T-cell (primary cell): ENCODE measurements around the gene FCHO1. TPM values are rescaled to one million over a fixed set of nuclear protein-coding genes. Genes with fewer than 3 reads are reported as not detected.

Experiments used
- ATAC-seq, 4 experiments: fragments of 200-7000 bp in 3 of 4; fragments of 150-1000 bp in 1 of 4; cut with Tn5 transposase; replicated peaks in 1 of 4; 1 replicate in 3 of 4; 2 replicates in 1 of 4; pipeline ENCODE4 v1.10.0; 2021; ENCODE audit warnings: moderate library complexity in 3 of 4, mild to moderate bottlenecking in 2 of 4, moderate number of reproducible peaks in 1 of 4
- CTCF ChIA-PET, 2 donors: fragments of 300-600 bp; sonication (Branson Sonifier 250); formaldehyde crosslinking; loops; one replicate each; lab custom pipeline; 2022; ENCODE audit warnings: antibody characterized with exemption in 2 of 2; lab: Charles Lee
- POLR2A ChIA-PET, 2 donors: fragments of 300-600 bp; sonication (Branson Sonifier 250); formaldehyde crosslinking; loops; one replicate each; lab custom pipeline; 2022; ENCODE audit warnings: antibody characterized with exemption in 2 of 2; lab: Charles Lee
- DNase-seq, 35 experiments: peaks; one replicate each; pipeline versions ENCODE4 v3.0.0 to v3.0.0-alpha.2; 2013 to 2023
- H3K27ac ChIP-seq: one replicate; pipeline ENCODE4 v1.5.1; 2013; ENCODE audit warnings: low read length
- H3K27me3 ChIP-seq, 2 experiments: replicated peaks in 1 of 2; 1 replicate in 1 of 2; 2 replicates in 1 of 2; pipeline versions ENCODE4 v1.6.1 to v1.7.0; 2013; ENCODE audit warnings: low read length in 1 of 2, mixed read lengths in 1 of 2; ENCODE audit not compliant: control insufficient read depth in 2 of 2, insufficient read depth in 2 of 2; ENCODE audit errors: extremely low read depth in 1 of 2
- H3K36me3 ChIP-seq, 2 donors: 1 replicate in 1 of 2; 2 replicates in 1 of 2; pipeline versions ENCODE4 v1.6.1 to v1.7.0; 2013; ENCODE audit warnings: low read length in 1 of 2; ENCODE audit not compliant: control insufficient read depth in 2 of 2, insufficient read depth in 1 of 2; ENCODE audit errors: extremely low read depth in 1 of 2
- H3K4me1 ChIP-seq, 2 experiments: 1 replicate in 1 of 2; 2 replicates in 1 of 2; pipeline versions ENCODE4 v1.6.1 to v1.7.0; 2013; ENCODE audit warnings: low read length in 2 of 2, mixed read lengths in 1 of 2; ENCODE audit not compliant: insufficient read depth in 2 of 2, control insufficient read depth in 1 of 2; ENCODE audit errors: extremely low read depth in 1 of 2
- H3K4me3 ChIP-seq, 2 donors: 1 replicate in 1 of 2; 2 replicates in 1 of 2; pipeline versions ENCODE4 v1.5.1 to v1.7.0; 2013; ENCODE audit warnings: mild to moderate bottlenecking in 2 of 2, low read length in 1 of 2, moderate library complexity in 1 of 2; ENCODE audit not compliant: control insufficient read depth in 1 of 2; ENCODE audit errors: extremely low read depth in 1 of 2
- H3K9me3 ChIP-seq: 2 replicates; pipeline ENCODE4 v1.7.0; 2013
- H3K27ac Mint-ChIP-seq, 2 donors: one replicate each; pipeline ENCODE4 v1.8.0; 2020 to 2021; ENCODE audit warnings: mild to moderate bottlenecking in 2 of 2, mixed read lengths in 2 of 2
- H3K27me3 Mint-ChIP-seq, 2 donors: one replicate each; pipeline ENCODE4 v1.8.0; 2021 to 2022; ENCODE audit warnings: mixed read lengths in 2 of 2
- H3K36me3 Mint-ChIP-seq: one replicate; pipeline ENCODE4 v1.8.0; 2021; ENCODE audit warnings: mixed read lengths
- H3K4me1 Mint-ChIP-seq, 3 donors: one replicate each; pipeline ENCODE4 v1.8.0; 2020 to 2022; ENCODE audit warnings: mixed read lengths in 3 of 3, mild to moderate bottlenecking in 1 of 3
- H3K4me3 Mint-ChIP-seq, 3 donors: one replicate each; pipeline ENCODE4 v1.8.0; 2020 to 2022; ENCODE audit warnings: mild to moderate bottlenecking in 3 of 3, mixed read lengths in 3 of 3, moderate library complexity in 3 of 3
- H3K9me3 Mint-ChIP-seq, 3 donors: one replicate each; pipeline ENCODE4 v1.8.0; 2020 to 2022; ENCODE audit warnings: mixed read lengths in 3 of 3
- WGBS: methylation state at CpG from one replicate; pipeline ENCODE4 v1.1.5; 2013; ENCODE audit warnings: missing lambda C conversion rate; ENCODE audit not compliant: insufficient coverage; 5-methylcytosine and 5-hydroxymethylcytosine counted together
- total RNA-seq, 35 experiments: library from RNA in 6 of 35; stranded (reverse) in 6 of 35; fragments of 120-200 nt in 1 of 35; gene quantifications; one replicate each; pipeline versions ENCODE4 v1.2.1 to v1.2.4 and lab custom pipeline; 2013 to 2026

FCHO1 gene
- total RNA-seq, 5 donors from 2014 or later (not counting 1 experiment from before 2014, with no cell fraction given), result 63.0 to 129 (median 118) TPM

DNA sequence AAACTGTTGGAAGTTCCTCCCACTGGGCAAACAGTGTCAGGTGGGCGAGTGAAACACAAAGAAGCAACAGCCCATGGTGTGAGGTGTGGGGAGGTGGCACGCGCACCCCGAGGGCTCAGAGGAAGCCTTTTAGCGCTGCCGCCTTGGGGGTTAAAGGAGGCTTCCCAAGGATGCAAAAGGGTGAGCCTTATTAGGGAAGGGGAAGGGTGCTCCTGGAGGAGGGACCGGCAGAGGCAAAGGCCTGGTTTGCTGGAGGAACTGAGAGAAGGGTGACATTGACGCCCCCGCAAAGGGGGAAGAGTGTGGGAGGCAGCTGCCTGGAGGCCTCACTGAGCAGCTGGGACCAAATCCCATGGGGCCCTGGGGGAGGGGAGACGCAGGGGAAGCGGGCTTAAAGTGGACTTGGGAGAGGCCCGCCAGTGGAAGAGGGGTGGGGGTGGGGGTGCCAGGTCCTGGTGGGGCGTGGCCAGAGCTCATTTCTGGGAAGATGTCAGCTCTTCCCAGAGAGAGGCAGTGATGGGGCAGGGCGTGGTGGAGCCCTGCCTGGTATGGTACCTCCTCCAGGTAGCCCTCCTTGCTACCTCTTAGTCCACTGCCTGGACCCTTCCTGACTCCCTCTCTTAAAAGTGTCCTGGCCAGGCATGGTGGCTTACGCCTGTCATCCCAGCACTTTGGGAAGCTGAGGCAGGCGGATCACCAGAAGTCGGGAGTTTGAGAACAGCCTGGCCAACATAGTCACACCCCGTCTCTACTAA lies 12.0 kb upstream of the FCHO1 start:
- H3K36me3 Mint-ChIP-seq, result peaks cover 8% of the 10 kb centered on the region
- Histone ChIP-seq H3K27ac (no peak overlapping the region), H3K36me3 (peaks cover 10 to 11% of the 10 kb centered on the region in 2 donors), H3K27me3 (no peaks in the 10 kb centered on the region), H3K4me1 (no peaks in the 10 kb centered on the region), H3K4me3 (no peak overlapping the region), H3K9me3 (no peaks in the 10 kb centered on the region)
- ATAC-seq (peak in 1 of 4 experiments; percentile 23), DNase-seq (peak in 1 of 35 experiments; percentile 11)
- no peaks in the 10 kb centered on the region for H3K27me3 Mint-ChIP-seq
- no peak overlapping the region for H3K4me3 Mint-ChIP-seq
- 88% methylated on average over 14 of the region's 18 CpGs for WGBS
- H3K9me3 Mint-ChIP-seq, result no peaks in the 10 kb centered on the region
- POLR2A ChIA-PET, result interaction anchor here in 1 of 2 donors (0.7 kb wide), 1 partner anchor 10 kb away, joined by 8 read pairs; no protein-coding TSS in a partner anchor
- H3K4me1 Mint-ChIP-seq, result peaks cover 0 to 5% (median 0%) of the 10 kb centered on the region in 3 donors
- H3K27ac Mint-ChIP-seq, result no peak overlapping the region
- CTCF ChIA-PET, result no interaction called here

DNA sequence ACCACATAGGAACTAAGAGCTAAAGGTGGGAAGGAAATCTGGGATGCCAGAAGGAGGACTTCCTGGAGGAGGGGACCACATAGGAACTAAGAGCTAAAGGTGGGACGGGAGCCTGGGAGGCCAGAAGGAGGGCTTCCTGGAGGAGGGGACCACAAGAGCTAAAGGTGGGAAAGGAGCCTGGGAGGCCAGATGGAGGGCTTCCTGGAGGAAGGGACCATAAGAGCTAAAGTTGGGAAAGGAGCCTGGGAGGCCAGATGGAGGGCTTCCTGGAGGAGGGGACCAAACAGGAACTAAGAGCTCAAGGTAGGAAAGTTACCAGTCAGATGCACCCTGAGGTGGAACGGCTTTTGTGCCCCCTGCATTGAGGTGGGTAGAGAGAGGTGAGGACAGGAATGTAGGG lies 9.8 kb upstream of the FCHO1 start:
- ChIA-PET CTCF (no interaction called here), POLR2A (interaction anchor here in 1 of 2 donors (0.7 kb wide), 1 partner anchor 9 kb away, joined by 4 read pairs; no protein-coding TSS in a partner anchor)
- H3K27ac ChIP-seq, result no peak overlapping the region
- peaks cover 0 to 7% (median 3%) of the 10 kb centered on the region in 3 donors for H3K4me1 Mint-ChIP-seq
- 74% methylated on average over 2 of the region's 2 CpGs for WGBS
- no peaks in the 10 kb centered on the region for H3K9me3 ChIP-seq
- no peak for DNase-seq
- no peak overlapping the region for H3K4me3 Mint-ChIP-seq
- H3K27me3 ChIP-seq, result no peaks in the 10 kb centered on the region
- no peaks in the 10 kb centered on the region for H3K27me3 Mint-ChIP-seq
- no peak for ATAC-seq
- H3K9me3 Mint-ChIP-seq, result no peaks in the 10 kb centered on the region
- H3K4me1 ChIP-seq, result no peaks in the 10 kb centered on the region
- H3K4me3 ChIP-seq, result no peak overlapping the region
- H3K27ac Mint-ChIP-seq, result no peak overlapping the region
- peaks cover 4% of the 10 kb centered on the region for H3K36me3 Mint-ChIP-seq
- H3K36me3 ChIP-seq, result peaks cover 0 to 4% of the 10 kb centered on the region in 2 donors

DNA sequence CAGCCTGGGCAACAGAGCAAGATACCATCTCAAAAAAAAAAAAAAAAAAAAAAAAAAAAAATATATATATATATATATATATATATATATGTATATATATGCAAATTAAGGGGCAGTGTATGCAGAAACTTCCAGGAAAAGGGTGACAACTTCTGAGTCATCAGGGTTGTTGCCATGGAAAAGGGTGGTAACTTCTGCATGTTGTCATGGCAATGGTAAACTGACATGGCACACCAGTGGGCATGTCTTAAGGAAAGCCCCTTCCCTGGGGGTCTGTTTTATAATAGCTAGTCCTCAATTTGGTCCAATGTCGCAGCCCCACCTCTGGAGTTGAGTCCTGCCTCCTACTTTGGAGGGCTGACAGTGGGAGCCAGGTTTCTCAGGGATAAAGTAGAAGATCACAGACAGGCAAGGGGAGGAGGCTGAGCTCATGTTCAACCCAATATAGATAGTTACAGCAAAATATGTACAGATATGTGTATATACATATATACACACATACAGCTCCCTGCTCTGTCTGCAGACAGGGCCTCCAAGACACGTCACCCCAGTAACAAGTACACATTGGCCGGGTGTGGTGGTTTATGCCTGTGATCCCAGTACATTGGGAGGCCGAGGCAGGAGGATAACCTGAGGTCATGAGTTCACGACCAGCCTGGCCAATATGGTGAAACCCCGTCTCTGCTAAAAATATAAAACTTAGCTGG lies 7.2 kb upstream of the FCHO1 start:
- Histone ChIP-seq H3K4me3 (no peak overlapping the region), H3K9me3 (no peaks in the 10 kb centered on the region), H3K27me3 (no peaks in the 10 kb centered on the region), H3K27ac (no peak overlapping the region), H3K36me3 (no peaks in the 10 kb centered on the region), H3K4me1 (peaks cover 8 to 22% of the 10 kb centered on the region in 2 experiments)
- Mint-ChIP-seq H3K27ac (no peak overlapping the region), H3K9me3 (no peaks in the 10 kb centered on the region), H3K36me3 (peaks cover 4% of the 10 kb centered on the region), H3K27me3 (no peaks in the 10 kb centered on the region), H3K4me1 (peaks cover 10 to 21% (median 20%) of the 10 kb centered on the region in 3 donors), H3K4me3 (no peak overlapping the region)
- ATAC-seq, result no peak
- peak in 1 of 35 experiments; percentile 37 for DNase-seq
- ChIA-PET CTCF (interaction anchor here in 1 of 2 donors (0.5 to 0.6 kb wide), 2 partner anchors 33 to 67 kb away, joined by 3 read pairs; no protein-coding TSS in a partner anchor), POLR2A (interaction anchor here in 1 of 2 donors (0.6 kb wide), 1 partner anchor 489 kb away, joined by 7 read pairs; no protein-coding TSS in a partner anchor)
- 90% methylated on average over 5 of the region's 6 CpGs for WGBS

- H3K27me3 Mint-ChIP-seq, result no peaks in the 10 kb centered on the region
- peak; percentile 90 to 94 (median 91) for ATAC-seq
- Histone ChIP-seq H3K36me3 (no peaks in the 10 kb centered on the region), H3K27me3 (no peaks in the 10 kb centered on the region), H3K4me3 (peak overlapping the region; percentile 38 to 54), H3K27ac (peak overlapping the region; percentile 65), H3K4me1 (peaks cover 19 to 55% of the 10 kb centered on the region in 2 experiments), H3K9me3 (no peaks in the 10 kb centered on the region)
- H3K9me3 Mint-ChIP-seq, result no peaks in the 10 kb centered on the region
- H3K27ac Mint-ChIP-seq, result peak overlapping the region in 1 of 2 donors; percentile 78
- DNase-seq, result peak; percentile 86 to 97 (median 93)
- ChIA-PET CTCF (interaction anchor here (0.6 to 1.0 kb wide), 3 partner anchors 32 to 1321 kb away, joined by 4 to 8 read pairs (median 4); partner anchors contain the start of gene RPL18A (in 1 of the 2)), POLR2A (interaction anchor here in 1 of 2 donors (0.6 kb wide), 1 partner anchor 1453 kb away, joined by 4 read pairs; no protein-coding TSS in a partner anchor)
- 6% methylated on average over 63 of the region's 75 CpGs for WGBS
- H3K4me3 Mint-ChIP-seq, result peak overlapping the region; percentile 92 to 97 (median 94)
- no peaks in the 10 kb centered on the region for H3K36me3 Mint-ChIP-seq
- H3K4me1 Mint-ChIP-seq, result peaks cover 37 to 48% (median 43%) of the 10 kb centered on the region in 3 donors
Observed at GRCh38 chr19:17747205-17748098, 3.8 kb upstream of the FCHO1 start.

DNA sequence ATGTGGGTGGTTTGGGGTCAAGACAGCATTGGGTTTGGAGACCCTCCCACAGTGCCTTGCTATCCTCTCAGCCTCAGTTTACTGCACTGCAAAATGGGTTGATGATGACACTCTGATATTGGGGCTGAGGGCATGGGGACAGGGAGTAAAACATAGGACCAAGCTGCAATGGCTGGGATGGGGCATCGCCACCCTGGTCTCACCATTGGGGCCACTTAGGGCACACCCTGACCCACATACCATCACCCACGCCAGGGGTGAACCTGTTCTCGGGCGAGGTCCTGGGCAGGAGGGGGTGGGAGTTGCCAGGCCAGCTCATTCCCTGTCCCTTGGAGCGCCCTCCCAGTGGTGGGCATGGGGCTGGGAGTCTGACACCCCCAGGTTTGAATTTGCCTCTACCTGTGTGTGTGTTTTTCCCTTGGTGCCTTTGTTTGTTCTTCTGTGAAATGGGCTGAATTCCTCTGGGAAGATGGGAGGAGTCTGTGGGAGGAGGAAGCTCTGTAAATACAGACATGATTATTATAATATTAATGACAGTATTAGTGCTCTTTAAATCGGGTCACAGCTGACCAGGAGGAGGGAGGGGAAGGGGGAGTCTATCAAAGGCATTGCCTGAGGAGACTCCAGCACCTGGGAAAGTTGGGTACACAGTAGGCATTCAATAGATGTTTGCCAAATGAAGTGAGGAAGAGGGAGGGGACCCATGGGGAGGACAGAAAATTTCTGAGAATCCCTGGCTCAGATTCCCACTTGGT lies 2.2 kb upstream of the FCHO1 start:
- WGBS, result 100% methylated on average over 1 of the region's 6 CpGs

More for the DNA sequence above, 2.2 kb upstream of the FCHO1 start:
- H3K36me3 ChIP-seq, result peaks cover 0 to 3% of the 10 kb centered on the region in 2 donors
- Mint-ChIP-seq H3K27ac (peak overlapping the region; percentile 94 to 97), H3K36me3 (no peaks in the 10 kb centered on the region), H3K9me3 (no peaks in the 10 kb centered on the region), H3K27me3 (no peaks in the 10 kb centered on the region), H3K4me1 (peaks cover 41 to 56% (median 46%) of the 10 kb centered on the region in 3 donors), H3K4me3 (peak overlapping the region; percentile 92 to 97 (median 94))
- ATAC-seq (no peak), DNase-seq (no peak)
- H3K4me3 ChIP-seq, result no peak overlapping the region
- peaks cover 23 to 70% of the 10 kb centered on the region in 2 experiments for H3K4me1 ChIP-seq
- H3K9me3 ChIP-seq, result no peaks in the 10 kb centered on the region
- POLR2A ChIA-PET, result no interaction called here
- peak overlapping the region; percentile 44 for H3K27ac ChIP-seq
- CTCF ChIA-PET, result no interaction called here
- H3K27me3 ChIP-seq, result no peaks in the 10 kb centered on the region
